ENCODE measurements around the gene RPRD1B. TPM values are rescaled to one million over a fixed set of nuclear protein-coding genes. Genes with fewer than 3 reads are reported as not detected.

RPRD1B gene
- total RNA-seq, 1 donor from 2014 or later, result 65.3 TPM

- ATAC-seq, result no peak
- no peak for DNase-seq
Observed at GRCh38 chr20:38139156-38139912, 105.8 kb downstream of the RPRD1B start.

DNA sequence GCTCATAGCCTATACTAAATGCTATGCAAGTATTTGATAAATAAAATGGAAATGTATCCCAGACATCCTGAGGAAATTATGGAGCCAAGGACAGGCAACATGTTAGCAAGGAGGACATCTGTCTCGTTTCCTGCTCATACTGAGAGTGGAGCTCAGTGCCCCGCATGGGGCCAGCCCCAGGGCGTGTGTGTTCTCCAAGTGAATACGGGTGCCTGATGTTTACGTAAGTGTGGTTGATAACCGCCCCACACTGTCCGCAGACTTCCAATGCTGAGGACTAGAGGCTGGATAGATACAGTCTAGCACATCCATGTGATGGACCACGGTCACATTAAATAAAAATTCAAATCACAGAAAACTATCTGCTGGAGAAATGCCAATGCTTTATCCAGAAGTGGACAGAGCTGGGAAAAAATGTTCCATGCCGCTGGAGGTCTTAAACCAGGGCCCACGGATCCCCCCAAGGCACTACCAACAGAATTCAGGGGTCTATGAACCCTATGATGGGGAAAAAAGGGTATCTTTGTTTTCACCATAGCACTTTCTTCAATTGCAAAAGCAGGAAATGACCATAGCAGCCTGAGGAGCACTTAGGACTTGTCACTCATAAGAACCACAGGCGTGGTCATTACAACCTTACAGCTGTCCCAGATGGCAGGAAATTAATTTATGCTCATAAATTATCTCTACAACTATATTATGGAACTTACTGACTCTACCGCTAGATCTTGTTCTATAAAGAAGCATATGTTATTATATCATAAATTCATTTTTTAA is 106.6 kb downstream of the RPRD1B start:
- no peak for DNase-seq
- intact Hi-C loops (cut with micrococcal nuclease), result no loop called here
- ATAC-seq, result peak; percentile 12

More at GRCh38 chr20:38139156-38139912, 105.8 kb downstream of the RPRD1B start:
- intact Hi-C loops (cut with micrococcal nuclease), result no loop called here

DNA sequence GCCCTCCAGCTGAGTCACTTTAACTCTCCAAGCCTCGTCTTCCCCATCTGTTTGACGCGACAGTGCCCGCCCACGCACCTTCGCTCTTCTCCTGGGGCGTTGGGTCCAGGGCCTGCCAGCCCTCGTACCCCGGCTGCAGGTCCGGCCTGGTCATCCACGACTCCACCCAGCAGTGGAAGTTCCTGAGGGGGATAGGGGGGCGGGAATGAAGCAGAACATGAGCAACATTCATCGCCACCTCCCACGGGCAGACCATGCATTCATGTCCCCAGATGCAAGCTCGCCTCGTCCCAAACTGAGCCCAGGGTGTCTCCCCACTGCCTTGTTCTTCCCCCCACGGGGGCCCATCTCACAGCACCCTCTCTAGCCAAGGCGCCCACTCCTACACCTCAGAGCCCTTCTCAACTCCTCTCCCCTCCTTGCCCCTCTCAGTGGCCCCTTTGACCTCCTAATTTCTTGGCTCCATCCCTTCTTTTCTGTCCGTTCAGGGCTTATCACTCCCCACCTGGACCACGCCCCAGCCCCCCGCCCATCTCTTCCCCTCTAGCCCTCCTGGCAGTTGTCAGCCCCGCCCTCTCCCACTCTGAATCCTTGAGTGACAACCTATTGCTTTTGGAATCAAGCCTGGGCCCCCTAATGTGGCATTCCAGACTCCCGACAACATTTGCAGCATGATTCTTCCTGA is 107.8 kb downstream of the RPRD1B start:
- intact Hi-C loops (cut with micrococcal nuclease), result no loop called here
- ATAC-seq (no peak), DNase-seq (peak; percentile 31)

Other genes starting within 250 kb of the RPRD1B start
- gene VSTM2L, start 130.6 kb upstream of the RPRD1B start, total RNA-seq, result 10.3 TPM
- 12.5 TPM for gene TTI1, start 290 bp upstream of the RPRD1B start, total RNA-seq
- gene TGM2, start 131.5 kb downstream of the RPRD1B start, total RNA-seq, result 473 TPM
- 5.3 TPM for gene KIAA1755, start 227.0 kb downstream of the RPRD1B start, total RNA-seq

All from left ventricle myocardium superior (tissue), 1 donor.